T-cell (primary cell): ENCODE results near the gene FANCB. TPM values are rescaled to one million over a fixed set of nuclear protein-coding genes. Genes with fewer than 3 reads are reported as not detected.
A peak's percentile ranks its signal among the peaks of the same experiment; 100 is the strongest.

Experiments used
- ATAC-seq, 4 experiments: fragments of 200-7000 bp in 3 of 4; fragments of 150-1000 bp in 1 of 4; cut with Tn5 transposase; replicated peaks in 1 of 4; 1 replicate in 3 of 4; 2 replicates in 1 of 4; pipeline ENCODE4 v1.10.0; 2021; ENCODE audit warnings: moderate library complexity in 3 of 4, mild to moderate bottlenecking in 2 of 4, moderate number of reproducible peaks in 1 of 4
- CTCF ChIA-PET, 2 donors: fragments of 300-600 bp; sonication (Branson Sonifier 250); formaldehyde crosslinking; loops; one replicate each; lab custom pipeline; 2022; ENCODE audit warnings: antibody characterized with exemption in 2 of 2; lab: Charles Lee
- POLR2A ChIA-PET, 2 donors: fragments of 300-600 bp; sonication (Branson Sonifier 250); formaldehyde crosslinking; loops; one replicate each; lab custom pipeline; 2022; ENCODE audit warnings: antibody characterized with exemption in 2 of 2; lab: Charles Lee
- DNase-seq, 35 experiments: peaks; one replicate each; pipeline versions ENCODE4 v3.0.0 to v3.0.0-alpha.2; 2013 to 2023
- H3K27ac ChIP-seq: one replicate; pipeline ENCODE4 v1.5.1; 2013; ENCODE audit warnings: low read length
- H3K27me3 ChIP-seq, 2 experiments: replicated peaks in 1 of 2; 1 replicate in 1 of 2; 2 replicates in 1 of 2; pipeline versions ENCODE4 v1.6.1 to v1.7.0; 2013; ENCODE audit warnings: low read length in 1 of 2, mixed read lengths in 1 of 2; ENCODE audit not compliant: control insufficient read depth in 2 of 2, insufficient read depth in 2 of 2; ENCODE audit errors: extremely low read depth in 1 of 2
- H3K36me3 ChIP-seq, 2 donors: 1 replicate in 1 of 2; 2 replicates in 1 of 2; pipeline versions ENCODE4 v1.6.1 to v1.7.0; 2013; ENCODE audit warnings: low read length in 1 of 2; ENCODE audit not compliant: control insufficient read depth in 2 of 2, insufficient read depth in 1 of 2; ENCODE audit errors: extremely low read depth in 1 of 2
- H3K4me1 ChIP-seq, 2 experiments: 1 replicate in 1 of 2; 2 replicates in 1 of 2; pipeline versions ENCODE4 v1.6.1 to v1.7.0; 2013; ENCODE audit warnings: low read length in 2 of 2, mixed read lengths in 1 of 2; ENCODE audit not compliant: insufficient read depth in 2 of 2, control insufficient read depth in 1 of 2; ENCODE audit errors: extremely low read depth in 1 of 2
- H3K4me3 ChIP-seq, 2 donors: 1 replicate in 1 of 2; 2 replicates in 1 of 2; pipeline versions ENCODE4 v1.5.1 to v1.7.0; 2013; ENCODE audit warnings: mild to moderate bottlenecking in 2 of 2, low read length in 1 of 2, moderate library complexity in 1 of 2; ENCODE audit not compliant: control insufficient read depth in 1 of 2; ENCODE audit errors: extremely low read depth in 1 of 2
- H3K9me3 ChIP-seq: 2 replicates; pipeline ENCODE4 v1.7.0; 2013
- H3K27ac Mint-ChIP-seq, 2 donors: one replicate each; pipeline ENCODE4 v1.8.0; 2020 to 2021; ENCODE audit warnings: mild to moderate bottlenecking in 2 of 2, mixed read lengths in 2 of 2
- H3K27me3 Mint-ChIP-seq, 2 donors: one replicate each; pipeline ENCODE4 v1.8.0; 2021 to 2022; ENCODE audit warnings: mixed read lengths in 2 of 2
- H3K36me3 Mint-ChIP-seq: one replicate; pipeline ENCODE4 v1.8.0; 2021; ENCODE audit warnings: mixed read lengths
- H3K4me1 Mint-ChIP-seq, 3 donors: one replicate each; pipeline ENCODE4 v1.8.0; 2020 to 2022; ENCODE audit warnings: mixed read lengths in 3 of 3, mild to moderate bottlenecking in 1 of 3
- H3K4me3 Mint-ChIP-seq, 3 donors: one replicate each; pipeline ENCODE4 v1.8.0; 2020 to 2022; ENCODE audit warnings: mild to moderate bottlenecking in 3 of 3, mixed read lengths in 3 of 3, moderate library complexity in 3 of 3
- H3K9me3 Mint-ChIP-seq, 3 donors: one replicate each; pipeline ENCODE4 v1.8.0; 2020 to 2022; ENCODE audit warnings: mixed read lengths in 3 of 3
- WGBS: methylation state at CpG from one replicate; pipeline ENCODE4 v1.1.5; 2013; ENCODE audit warnings: missing lambda C conversion rate; ENCODE audit not compliant: insufficient coverage; 5-methylcytosine and 5-hydroxymethylcytosine counted together
- total RNA-seq, 35 experiments: library from RNA in 6 of 35; stranded (reverse) in 6 of 35; fragments of 120-200 nt in 1 of 35; gene quantifications; one replicate each; pipeline versions ENCODE4 v1.2.1 to v1.2.4 and lab custom pipeline; 2013 to 2026

Gene FANCB
- total RNA-seq (1 to 10 TPM; 2.2 to 5.6 (median 3.2) TPM), total RNA-seq (lab: John Stamatoyannopoulos, UW) (1.6 to 26.2 (median 5.4) reads per million in 29 experiments)
- 5.2 TPM for total RNA-seq (2013)

DNA sequence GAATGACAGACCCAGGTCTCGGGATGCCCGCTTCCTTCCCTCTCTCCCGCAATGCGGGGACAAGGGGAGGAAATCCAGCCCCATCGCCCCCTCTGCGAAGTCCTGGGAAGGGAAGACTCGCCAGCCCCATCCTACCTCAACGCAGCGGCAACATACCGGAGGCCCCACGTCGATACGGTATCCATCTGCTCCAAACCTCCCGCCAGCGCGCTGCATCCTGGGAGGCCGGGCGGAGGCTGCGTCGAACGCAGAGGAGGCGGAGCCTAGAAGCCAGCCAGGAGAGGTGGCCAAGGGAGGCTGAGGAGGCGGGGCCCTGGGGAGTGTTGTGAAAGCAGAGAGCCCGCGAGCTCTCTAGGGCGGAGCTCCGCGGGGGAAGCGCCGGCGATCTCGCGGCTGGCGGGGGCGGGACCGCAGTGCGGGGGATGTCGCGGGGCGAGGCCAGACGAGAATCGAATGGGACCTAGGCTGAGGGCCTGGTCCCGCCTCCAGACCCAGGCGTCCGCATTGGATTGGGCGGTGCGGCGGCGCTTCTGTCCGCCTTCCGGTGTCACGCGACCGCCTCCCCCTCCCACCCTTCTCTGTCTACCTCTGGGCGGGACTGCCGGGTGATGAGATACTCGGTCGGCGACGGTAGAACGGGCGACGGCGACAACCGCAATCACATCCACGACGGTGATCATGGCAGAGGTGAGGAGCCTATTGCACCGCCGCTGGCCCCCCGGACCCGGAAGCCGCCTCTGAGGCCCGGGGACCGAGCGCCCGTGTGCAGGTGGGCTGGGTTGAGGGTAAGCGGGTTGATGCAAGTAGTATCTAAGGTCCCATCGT, at the start of gene FANCB, which contains the start of gene MOSPD2:
TSS of gene FANCB (minus strand) at position 219 of the 825 bp plus-strand sequence. CDS start 7,559 bp downstream, outside the sequence.
TSS of gene MOSPD2 (plus strand) at position 571 of the 825 bp plus-strand sequence. CDS start at position 679, 108 bp downstream.
- Mint-ChIP-seq H3K36me3 (peaks cover 5% of the 10 kb centered on the region), H3K27me3 (no peaks in the 10 kb centered on the region), H3K9me3 (no peaks in the 10 kb centered on the region), H3K27ac (peak within 1 kb of the TSS; percentile 78 to 86), H3K4me3 (peak within 1 kb of the TSS; percentile 82 to 89 (median 86)), H3K4me1 (peaks cover 12 to 15% (median 14%) of the 10 kb centered on the region in 3 donors)
- POLR2A ChIA-PET: interaction anchor here in 1 of 2 donors (0.6 kb wide), 1 partner anchor 15 kb away, joined by 3 read pairs; no protein-coding TSS in a partner anchor
- DNase-seq: peak; percentile 81 to 96 (median 93)
- H3K4me3 ChIP-seq: peak within 1 kb of the TSS; percentile 77 to 80
- H3K36me3 ChIP-seq: no peaks in the 10 kb centered on the region
- whole genome bisulfite sequencing: 0% methylated on average over 24 of the region's 78 CpGs
- CTCF ChIA-PET: no interaction called here
- ATAC-seq: peak; percentile 92 to 98 (median 94)
- H3K27ac ChIP-seq: peak within 1 kb of the TSS; percentile 75
- no peaks in the 10 kb centered on the region for H3K27me3 ChIP-seq
- no peaks in the 10 kb centered on the region for H3K9me3 ChIP-seq
- peaks cover 6% of the 10 kb centered on the region in 2 experiments for H3K4me1 ChIP-seq

DNA sequence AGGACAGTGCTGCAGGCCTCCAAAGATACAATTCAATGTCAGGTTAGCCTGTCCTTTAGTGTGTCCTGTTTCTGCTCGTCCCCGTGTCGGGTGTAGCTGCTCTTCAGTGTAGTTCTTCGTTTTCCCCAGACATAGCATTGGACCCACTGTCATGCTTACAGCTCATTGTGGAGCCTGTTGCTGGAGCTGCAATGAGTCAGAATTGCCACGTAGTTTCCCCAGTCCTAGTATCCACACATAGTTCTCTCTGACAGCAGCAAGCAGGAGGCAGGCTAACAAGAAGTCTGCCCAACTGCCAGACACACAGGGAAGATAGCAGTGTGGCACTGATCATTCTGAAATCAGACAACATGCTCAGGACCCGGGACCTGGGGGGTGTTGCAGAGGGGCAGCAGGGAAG, 49.6 kb upstream of the FANCB start:
- H3K36me3 ChIP-seq: no peaks in the 10 kb centered on the region
- WGBS: no CpG with 5 or more reads among the region's 6 CpGs

DNA sequence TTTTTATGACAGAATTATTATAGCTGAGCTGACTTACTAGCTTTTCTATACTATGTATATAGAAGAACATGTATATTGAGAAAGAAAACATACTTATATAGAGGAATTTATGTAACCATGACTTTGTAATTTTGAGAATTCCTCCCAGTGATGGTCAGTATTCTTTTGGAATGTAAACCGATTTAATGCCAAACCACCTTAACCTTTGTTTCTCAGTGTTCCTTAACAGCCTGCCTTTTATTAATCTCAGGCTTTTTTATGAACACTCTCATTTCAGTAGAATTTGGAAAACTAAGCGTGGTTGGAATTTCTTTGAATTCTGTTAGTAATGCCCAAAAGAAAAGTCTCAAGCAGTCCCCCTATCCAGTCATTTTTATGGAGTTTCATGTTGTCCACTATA, 47.3 kb upstream of the FANCB start:
- no peaks in the 10 kb centered on the region for H3K4me1 ChIP-seq
- H3K27me3 ChIP-seq: no peaks in the 10 kb centered on the region
- ChIA-PET CTCF (no interaction called here), POLR2A (no interaction called here)
- no CpG with 5 or more reads among the region's 2 CpGs for WGBS
- H3K4me3 ChIP-seq: no peak overlapping the region
- Mint-ChIP-seq H3K9me3 (no peaks in the 10 kb centered on the region), H3K4me1 (no peaks in the 10 kb centered on the region), H3K27ac (no peak overlapping the region), H3K36me3 (peaks cover 24% of the 10 kb centered on the region), H3K4me3 (no peak overlapping the region), H3K27me3 (peaks cover 0 to 5% of the 10 kb centered on the region in 2 donors)
- no peak for ATAC-seq
- DNase-seq: no peak
- H3K27ac ChIP-seq: no peak overlapping the region
- H3K36me3 ChIP-seq: peaks cover 0 to 12% of the 10 kb centered on the region in 2 donors
- H3K9me3 ChIP-seq: no peaks in the 10 kb centered on the region

More for the DNA sequence above, 49.6 kb upstream of the FANCB start:
- Histone ChIP-seq H3K27me3 (no peaks in the 10 kb centered on the region), H3K4me1 (no peaks in the 10 kb centered on the region), H3K27ac (no peak overlapping the region), H3K4me3 (no peak overlapping the region), H3K9me3 (no peaks in the 10 kb centered on the region)
- no peak overlapping the region for H3K4me3 Mint-ChIP-seq
- no peak for ATAC-seq
- H3K9me3 Mint-ChIP-seq: no peaks in the 10 kb centered on the region
- peaks cover 13% of the 10 kb centered on the region for H3K36me3 Mint-ChIP-seq
- no peak for DNase-seq
- H3K4me1 Mint-ChIP-seq: no peaks in the 10 kb centered on the region
- CTCF ChIA-PET: no interaction called here
- POLR2A ChIA-PET: no interaction called here
- H3K27ac Mint-ChIP-seq: no peak overlapping the region
- H3K27me3 Mint-ChIP-seq: no peaks in the 10 kb centered on the region

DNA sequence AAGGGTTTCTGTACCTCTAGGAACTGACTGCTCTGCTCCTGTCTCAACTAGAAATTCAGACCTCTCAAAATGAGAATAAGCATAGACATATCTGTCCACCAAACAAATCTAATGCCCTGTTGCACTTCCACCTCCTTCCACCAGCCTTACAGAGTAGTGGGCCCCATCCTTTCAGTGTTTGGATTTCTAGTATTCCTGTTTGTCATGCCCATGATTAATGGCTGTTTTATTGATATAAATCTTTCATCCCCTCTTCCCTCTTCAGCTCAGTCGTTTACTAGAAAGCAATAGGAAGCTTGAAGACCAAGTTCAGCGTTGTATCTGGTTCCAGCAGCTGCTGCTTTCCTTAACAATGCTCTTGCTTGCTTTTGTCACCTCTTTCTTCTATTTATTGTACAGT, 46.5 kb upstream of the FANCB start:
- DNase-seq: no peak
- no peak overlapping the region for H3K27ac ChIP-seq
- no peaks in the 10 kb centered on the region for H3K27me3 ChIP-seq
- H3K9me3 ChIP-seq: no peaks in the 10 kb centered on the region
- Mint-ChIP-seq H3K9me3 (no peaks in the 10 kb centered on the region), H3K4me3 (no peak overlapping the region), H3K27me3 (peaks cover 0 to 5% of the 10 kb centered on the region in 2 donors), H3K36me3 (peaks cover 24% of the 10 kb centered on the region), H3K27ac (no peak overlapping the region), H3K4me1 (no peaks in the 10 kb centered on the region)
- WGBS: no CpG with 5 or more reads among the region's 2 CpGs
- no peak for ATAC-seq
- ChIA-PET POLR2A (no interaction called here), CTCF (no interaction called here)
- peaks cover 0 to 12% of the 10 kb centered on the region in 2 donors for H3K36me3 ChIP-seq
- H3K4me1 ChIP-seq: no peaks in the 10 kb centered on the region
- no peak overlapping the region for H3K4me3 ChIP-seq

DNA sequence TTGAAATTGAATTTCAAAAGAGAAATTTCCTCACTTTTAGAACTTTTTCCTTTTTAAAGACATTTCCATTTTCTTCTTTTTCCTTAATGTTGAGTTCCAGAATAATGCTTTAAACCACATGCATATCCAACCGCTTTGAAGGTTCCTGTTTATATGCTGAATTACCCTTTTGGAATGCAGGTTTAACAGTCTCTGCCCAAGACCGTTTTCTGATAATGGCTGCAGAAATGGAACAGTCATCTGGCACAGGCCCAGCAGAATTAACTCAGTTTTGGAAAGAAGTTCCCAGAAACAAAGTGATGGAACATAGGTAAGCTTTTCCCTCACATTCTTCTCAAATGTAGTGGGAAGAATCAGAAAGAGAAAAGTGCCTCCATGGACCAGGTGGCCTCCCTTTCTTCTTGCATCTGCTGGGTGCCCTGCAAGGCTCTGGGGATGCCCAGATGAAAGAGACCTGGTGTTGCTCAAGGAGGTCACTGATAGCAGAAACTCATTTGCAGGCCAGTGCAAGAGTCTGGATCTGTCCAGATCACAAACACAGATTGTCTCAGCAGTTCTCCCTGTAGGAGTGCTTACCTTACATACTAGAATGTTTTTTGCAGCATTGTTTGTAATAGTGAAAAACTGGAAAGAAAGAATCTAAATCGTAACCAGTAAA, 43.3 kb upstream of the FANCB start:
- no CpG with 5 or more reads among the region's 3 CpGs for WGBS
- Mint-ChIP-seq H3K27ac (no peak overlapping the region), H3K4me1 (no peaks in the 10 kb centered on the region), H3K9me3 (no peaks in the 10 kb centered on the region), H3K36me3 (peaks cover 29% of the 10 kb centered on the region), H3K4me3 (no peak overlapping the region), H3K27me3 (peaks cover 0 to 5% of the 10 kb centered on the region in 2 donors)
- DNase-seq (no peak), ATAC-seq (no peak)
- no peaks in the 10 kb centered on the region for H3K4me1 ChIP-seq
- no peaks in the 10 kb centered on the region for H3K27me3 ChIP-seq
- H3K9me3 ChIP-seq: no peaks in the 10 kb centered on the region
- POLR2A ChIA-PET: no interaction called here
- H3K27ac ChIP-seq: no peak overlapping the region
- CTCF ChIA-PET: no interaction called here
- H3K4me3 ChIP-seq: no peak overlapping the region
- peaks cover 0 to 21% of the 10 kb centered on the region in 2 donors for H3K36me3 ChIP-seq

DNA sequence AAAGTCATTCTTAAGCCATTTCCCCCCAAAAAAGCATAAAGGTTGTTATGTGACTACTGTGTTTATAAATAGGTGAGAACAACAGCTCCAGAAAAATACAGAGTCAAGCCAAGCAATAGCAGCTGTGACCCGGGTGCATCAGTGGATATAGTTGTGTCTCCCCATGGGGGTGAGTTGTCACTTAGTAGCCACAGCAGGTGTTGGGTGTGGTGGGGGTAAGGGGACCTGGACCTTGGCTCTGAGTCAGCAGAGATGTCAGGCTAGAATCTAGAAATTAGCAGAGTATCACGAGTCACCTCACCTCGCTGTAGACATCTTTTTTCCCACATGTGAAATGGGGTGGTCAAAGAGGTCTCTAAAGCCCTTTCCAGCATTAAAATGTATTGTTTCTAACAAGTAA, 42.7 kb upstream of the FANCB start:
- Mint-ChIP-seq H3K4me3 (no peak overlapping the region), H3K4me1 (no peaks in the 10 kb centered on the region), H3K9me3 (no peaks in the 10 kb centered on the region), H3K36me3 (peaks cover 29% of the 10 kb centered on the region), H3K27me3 (peaks cover 0 to 5% of the 10 kb centered on the region in 2 donors), H3K27ac (no peak overlapping the region)
- H3K4me1 ChIP-seq: no peaks in the 10 kb centered on the region
- 100% methylated on average over 1 of the region's 3 CpGs for WGBS
- peaks cover 0 to 22% of the 10 kb centered on the region in 2 donors for H3K36me3 ChIP-seq
- ChIA-PET CTCF (no interaction called here), POLR2A (no interaction called here)
- DNase-seq (no peak), ATAC-seq (no peak)
- no peak overlapping the region for H3K27ac ChIP-seq
- no peaks in the 10 kb centered on the region for H3K27me3 ChIP-seq
- H3K4me3 ChIP-seq: no peak overlapping the region
- no peaks in the 10 kb centered on the region for H3K9me3 ChIP-seq
